Measurements from ENCODE around the gene TDRKH. TPM values are rescaled to one million over a fixed set of nuclear protein-coding genes. Genes with fewer than 3 reads are reported as not detected.
"Not testable (repeated sequence)": the region's sequence is repeated elsewhere in the genome, so short reads cannot be mapped to it uniquely, and the experiment has no call there.

TDRKH gene
- polyA plus RNA-seq, 3 donors, result 1.8 to 3.6 (median 2.9) TPM

DNA sequence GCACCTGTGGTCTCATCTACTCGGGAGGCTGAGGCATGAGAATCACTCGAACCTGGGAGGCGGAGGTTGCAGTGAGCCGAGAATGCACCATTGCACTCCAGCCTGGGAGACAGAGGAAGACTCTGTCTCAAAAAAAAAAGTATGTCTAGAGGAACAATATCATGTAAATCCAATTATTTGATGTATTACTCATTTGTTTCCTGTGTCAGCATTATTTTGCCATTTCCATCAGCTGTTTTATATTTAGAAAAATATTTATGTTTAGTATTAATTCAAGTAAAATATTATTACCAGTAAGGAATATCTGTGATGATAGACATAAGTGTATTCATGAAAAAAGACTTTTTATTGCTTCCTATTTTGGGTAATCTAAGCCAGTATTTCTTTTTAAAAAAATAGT, 13.0 kb downstream of the TDRKH start:
- no peak overlapping the region for H3K27ac ChIP-seq (ENCODE audit: low read depth, low read length)
- 73 to 96% (median 95%) methylated on average over 4 of the region's 4 CpGs for WGBS, 3 donors

DNA sequence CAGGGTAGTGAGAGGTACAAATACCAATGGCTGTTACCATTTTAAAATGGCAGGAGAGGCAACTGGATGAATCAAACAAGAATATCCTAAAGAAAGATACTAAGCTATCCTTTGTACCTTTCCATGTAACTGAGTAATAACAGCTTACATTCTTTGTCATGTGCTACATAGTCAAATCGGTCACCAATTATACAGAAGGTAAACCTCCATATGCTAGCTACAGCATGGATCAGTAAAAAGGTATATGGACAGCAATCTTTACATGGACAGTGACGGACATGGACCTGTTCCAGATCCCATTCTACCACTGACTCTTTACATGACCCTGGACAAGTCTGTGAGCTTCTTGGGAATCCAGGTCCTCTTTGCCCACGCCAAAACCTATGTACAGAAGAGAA, 13.6 kb downstream of the TDRKH start:
- 77 to 94% (median 79%) methylated on average over 3 of the region's 3 CpGs for WGBS, 3 donors

DNA sequence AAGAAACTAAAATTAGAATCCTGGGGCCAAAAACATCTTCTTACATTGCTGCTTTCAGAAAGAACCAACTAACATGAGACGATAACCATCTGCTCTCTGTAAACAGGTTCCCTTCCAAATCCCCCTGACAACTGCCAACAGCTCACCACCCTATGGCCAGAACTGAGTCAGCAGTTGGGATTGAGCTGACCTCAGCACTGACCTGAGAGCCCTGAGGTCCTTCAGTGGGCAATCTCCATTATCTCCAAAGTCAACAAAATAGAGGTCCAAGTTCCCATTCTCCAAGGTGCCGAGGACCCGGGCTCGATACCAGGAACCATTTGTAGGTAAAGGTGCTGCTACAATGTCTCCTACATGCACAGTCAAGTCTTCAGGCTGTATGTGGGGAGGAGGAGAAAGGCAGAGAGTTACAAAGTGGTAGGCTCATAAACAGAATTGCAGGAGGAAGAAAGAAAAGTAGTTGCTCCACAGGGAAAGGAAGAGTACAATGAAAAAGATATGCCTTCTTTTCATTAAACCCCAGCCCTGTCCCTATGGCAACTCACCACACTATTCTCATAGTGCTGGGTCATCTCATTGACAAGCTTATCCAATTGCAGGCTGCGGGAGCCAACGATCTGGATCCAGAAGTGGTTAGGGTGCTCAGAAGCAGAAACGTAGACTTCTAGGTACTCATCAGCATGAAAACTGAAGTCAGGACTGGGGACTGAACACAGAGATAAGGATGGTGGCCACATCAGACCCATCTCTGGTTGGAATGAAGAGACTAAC, 14.2 kb downstream of the TDRKH start:
- WGBS, 3 donors, result 87 to 97% (median 95%) methylated on average over 7 of the region's 7 CpGs

More for the DNA sequence above, 13.6 kb downstream of the TDRKH start:
- no peak overlapping the region for H3K27ac ChIP-seq (ENCODE audit: low read depth, low read length)

DNA sequence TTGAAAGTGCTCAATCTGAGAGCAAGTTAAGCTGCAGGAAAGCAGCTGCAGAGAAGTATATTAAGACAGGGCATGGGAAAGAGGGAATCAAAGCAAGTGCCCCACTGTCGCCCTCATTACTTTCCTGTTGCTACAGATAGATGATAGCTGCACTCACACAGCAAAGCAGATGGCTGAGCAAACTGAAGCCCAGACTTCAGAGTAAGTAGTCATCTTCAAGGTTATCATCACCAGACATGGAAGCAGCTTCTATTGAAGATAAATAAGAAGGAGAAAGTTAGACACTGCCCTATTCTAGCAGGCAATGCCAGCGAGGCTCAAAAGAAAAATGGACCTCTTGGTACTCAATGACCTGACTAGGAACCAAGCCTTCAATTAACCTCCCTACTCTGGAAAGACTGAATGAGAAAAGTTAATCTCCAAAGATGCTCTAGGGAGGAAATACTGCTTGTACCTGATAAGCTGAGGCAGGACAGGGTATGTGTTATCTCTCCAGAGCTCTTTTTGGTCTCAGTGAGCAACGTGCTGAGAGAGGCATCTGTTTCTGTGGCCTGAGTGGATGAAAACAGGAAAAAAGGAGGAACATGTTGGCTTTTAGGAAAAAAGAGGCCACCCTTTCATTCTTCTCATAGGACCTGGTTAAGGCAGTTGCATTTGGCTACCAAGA, 15.9 kb downstream of the TDRKH start:
- 66 to 78% (median 68%) methylated on average over 3 of the region's 3 CpGs for WGBS, 3 donors
- no peak overlapping the region for H3K27ac ChIP-seq (ENCODE audit: low read depth, low read length)

More for the DNA sequence above, 14.2 kb downstream of the TDRKH start:
- H3K27ac ChIP-seq (ENCODE audit: low read depth, low read length), result no peak overlapping the region

DNA sequence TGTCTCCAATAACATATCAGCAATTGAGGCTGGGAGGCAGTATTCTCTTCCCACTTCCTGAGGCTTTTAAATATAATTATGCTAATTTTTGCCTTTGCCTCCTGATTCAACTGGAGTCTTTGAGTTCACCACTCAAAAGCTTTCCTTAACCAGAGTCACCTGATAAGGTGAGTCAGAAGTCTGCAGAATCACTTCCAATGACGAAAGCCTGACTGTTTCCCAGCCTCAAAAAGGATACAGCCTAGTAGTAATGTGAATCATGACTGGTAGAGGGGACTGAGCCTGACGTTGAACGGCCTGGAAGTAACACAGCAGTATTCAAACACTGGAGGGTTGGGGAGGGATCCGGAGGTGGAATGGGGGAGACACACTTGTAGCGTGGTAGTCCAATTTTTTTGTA, 16.6 kb downstream of the TDRKH start:
- 75 to 86% (median 81%) methylated on average over 5 of the region's 5 CpGs for WGBS, 3 donors
- H3K27ac ChIP-seq (ENCODE audit: low read depth, low read length), result no peak overlapping the region

DNA sequence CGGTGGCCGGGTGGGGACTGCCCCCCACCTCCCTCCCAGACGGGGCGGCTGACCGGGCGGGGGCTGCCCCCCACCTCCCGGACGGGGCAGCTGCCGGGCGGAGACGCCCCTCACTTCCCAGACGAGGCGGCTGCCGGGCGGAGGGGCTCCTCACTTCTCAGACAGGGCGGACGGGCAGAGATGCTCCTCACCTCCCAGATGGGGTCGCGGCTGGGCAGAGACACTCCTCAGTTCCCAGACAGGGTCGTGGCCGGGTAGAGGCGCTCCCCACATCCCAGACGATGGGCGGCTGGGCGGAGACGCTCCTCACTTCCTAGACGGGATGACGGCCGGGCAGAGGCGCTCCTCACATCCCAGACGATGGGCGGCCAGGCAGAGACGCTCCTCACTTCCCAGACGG, 21.0 kb downstream of the TDRKH start:
- WGBS, 3 donors, result 87 to 94% (median 94%) methylated on average over 17 to 33 of the region's 34 CpGs

DNA sequence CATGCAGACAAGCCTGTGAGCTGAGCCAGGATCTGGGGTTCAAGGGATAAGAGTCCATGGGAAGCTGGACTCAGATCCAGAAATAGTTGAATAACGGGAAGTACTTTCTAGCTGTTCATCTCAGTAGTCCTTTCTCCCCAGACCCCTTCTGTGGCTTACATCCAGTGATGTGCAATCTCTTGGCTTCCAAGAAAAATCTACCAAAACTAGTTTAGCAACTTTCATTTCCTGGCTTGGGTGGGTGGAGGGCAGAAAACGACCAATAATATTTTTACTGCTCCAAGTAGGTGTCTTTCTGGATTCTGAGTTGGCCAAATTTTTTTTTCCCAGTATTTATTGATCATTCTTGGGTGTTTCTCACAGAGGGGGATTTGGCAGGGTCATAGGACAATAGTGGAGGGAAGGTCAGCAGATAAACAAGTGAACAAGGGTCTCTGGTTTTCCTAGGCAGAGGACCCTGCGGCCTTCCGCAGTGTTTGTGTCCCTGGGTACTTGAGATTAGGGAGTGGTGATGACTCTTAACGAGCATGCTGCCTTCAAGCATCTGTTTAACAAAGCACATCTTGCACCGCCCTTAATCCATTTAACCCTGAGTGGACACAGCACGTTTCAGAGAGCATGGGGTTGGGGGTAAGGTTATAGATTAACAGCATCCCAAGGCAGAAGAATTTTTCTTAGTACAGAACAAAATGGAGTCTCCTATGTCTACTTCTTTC, 21.8 kb downstream of the TDRKH start:
- H3K27ac ChIP-seq (ENCODE audit: low read depth, low read length), result not testable (repeated sequence)
- WGBS, 3 donors, result 28 to 33% (median 33%) methylated on average over 2 of the region's 7 CpGs

More for the DNA sequence above, 21.0 kb downstream of the TDRKH start:
- not testable (repeated sequence) for H3K27ac ChIP-seq (ENCODE audit: low read depth, low read length)

DNA sequence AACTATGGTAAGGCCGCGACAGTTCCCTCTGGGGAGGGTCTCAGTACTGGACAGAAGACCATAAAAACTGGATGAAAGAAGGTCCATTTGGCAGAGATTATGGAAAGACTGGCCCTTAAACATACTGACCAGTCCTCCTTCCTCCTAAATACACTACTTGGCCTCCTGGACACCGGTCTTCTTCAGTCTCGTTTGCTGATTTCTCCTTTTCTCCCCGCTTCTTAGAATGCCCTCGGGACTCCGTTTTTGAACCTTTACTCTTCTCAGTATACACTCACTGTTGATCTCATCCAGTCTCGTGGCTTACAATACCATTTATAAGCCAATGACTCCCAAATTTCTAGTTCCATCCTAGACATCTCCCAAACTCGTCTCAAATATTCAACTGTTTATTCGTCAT, 26.3 kb downstream of the TDRKH start:
- 44 to 60% (median 56%) methylated on average over 10 of the region's 10 CpGs for WGBS, 3 donors
- no peak overlapping the region for H3K27ac ChIP-seq (ENCODE audit: low read depth, low read length)

DNA sequence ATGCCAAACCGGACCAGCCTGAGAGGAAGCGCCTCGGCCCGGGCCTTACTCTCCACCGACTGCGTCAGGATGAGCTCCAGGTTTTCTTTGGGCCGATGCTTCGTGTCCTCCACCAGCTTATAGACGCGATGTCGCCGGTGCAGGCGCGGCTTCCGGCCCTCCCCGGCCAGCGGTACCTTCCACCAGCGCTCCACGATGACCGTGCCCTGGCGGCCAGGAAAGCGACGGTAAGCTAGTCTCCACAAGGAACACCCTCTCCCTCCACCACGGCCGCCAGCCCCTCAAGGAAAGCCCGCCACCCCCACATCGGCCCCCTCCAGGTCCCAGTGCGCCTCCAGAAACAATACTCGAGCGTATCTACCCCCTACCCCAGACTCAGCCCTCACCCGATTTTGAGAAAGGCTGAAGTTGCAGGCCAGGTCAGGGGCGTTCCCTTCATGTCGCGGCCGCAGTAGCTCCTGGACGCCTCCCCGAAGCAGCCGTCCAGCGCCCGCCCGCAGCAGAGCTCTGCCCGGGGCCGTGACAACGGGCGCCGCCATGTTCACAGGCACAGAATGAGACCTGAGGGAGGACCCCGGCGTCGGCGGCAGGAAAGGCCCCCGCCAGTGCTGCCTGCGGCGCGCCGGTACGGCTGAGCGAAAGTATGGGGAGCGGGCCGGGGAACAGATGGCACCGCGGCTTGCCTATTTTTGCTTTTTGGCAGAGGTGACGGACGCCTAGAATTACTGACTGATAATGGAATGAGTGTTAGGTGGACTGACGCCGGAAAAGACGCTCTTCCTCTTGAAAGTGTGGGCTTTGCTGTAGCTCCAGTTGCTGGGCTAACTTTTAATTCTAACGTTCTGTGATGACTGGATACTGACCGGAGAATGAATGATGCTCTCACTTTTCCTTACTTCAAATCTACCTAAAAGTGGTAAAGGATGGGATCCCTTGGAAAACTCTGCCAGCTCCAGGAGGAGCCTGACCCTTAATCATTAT, 27.1 kb downstream of the TDRKH start, which contains the start of gene MRPL9:
TSS of gene MRPL9 (minus strand) at position 556 of the 981 bp plus-strand sequence. CDS start at position 539, 17 bp downstream.
- WGBS, 3 donors, result 0 to 1% (median 1%) methylated on average over 68 of the region's 68 CpGs
- peak within 1 kb of the TSS; percentile 11 for H3K27ac ChIP-seq (ENCODE audit: low read depth, low read length)

DNA sequence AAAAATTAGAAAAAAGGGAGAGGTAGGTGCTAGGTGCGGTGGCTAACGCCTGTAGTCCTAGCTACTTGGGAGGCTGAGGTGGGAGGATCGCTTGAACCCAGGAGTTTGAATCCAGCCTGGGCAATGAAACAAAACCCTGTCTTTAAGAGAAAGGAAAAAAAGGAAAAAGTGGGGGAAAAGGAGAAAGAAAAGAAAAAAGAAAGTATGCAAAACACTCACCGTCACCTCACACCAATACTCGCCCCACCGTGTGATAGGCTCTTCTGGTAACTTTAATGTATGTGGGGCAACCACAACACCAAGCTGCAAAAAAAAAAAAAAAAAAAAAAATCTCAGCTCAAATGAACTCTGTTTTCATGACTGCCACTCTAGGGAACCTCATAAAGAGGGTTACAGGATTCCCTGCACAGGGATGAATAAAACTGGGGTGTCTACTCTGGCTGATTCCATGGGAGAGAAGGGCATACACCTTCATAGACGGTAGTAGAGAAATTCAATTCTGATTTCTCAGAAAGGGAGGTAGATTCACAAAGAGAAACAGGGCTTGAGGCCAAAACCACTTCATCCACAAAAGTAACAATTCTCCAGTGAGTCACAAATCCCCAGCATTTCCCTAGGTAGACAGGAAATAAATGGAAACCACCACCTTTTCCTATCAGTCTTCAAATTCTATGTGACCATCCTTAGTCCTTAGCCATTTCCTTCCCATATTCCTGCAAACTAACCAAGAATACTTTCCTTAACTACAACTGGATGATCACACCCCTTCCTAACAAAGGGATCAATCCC, 29.5 kb downstream of the TDRKH start:
- 81 to 96% (median 94%) methylated on average over 7 of the region's 7 CpGs for WGBS, 3 donors
- no peak overlapping the region for H3K27ac ChIP-seq (ENCODE audit: low read depth, low read length)

DNA sequence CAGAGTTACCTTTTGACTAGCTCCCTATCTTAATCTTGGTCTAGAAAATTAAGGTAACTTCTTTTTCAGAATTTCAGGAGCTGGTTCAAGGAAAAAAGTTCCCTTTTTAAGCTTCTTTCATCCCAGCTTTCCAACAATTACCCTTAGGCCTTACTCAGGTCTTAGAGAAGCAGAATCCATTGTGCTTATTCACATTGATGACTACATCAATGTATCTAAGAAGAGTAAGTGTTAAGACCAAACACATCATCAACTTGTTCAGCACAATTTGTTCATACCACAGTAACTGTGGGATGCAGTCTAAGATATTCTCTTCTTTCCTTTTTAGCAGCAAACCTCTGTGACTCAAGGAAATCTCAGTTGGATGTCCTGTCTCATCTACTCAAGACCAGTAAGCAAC, 31.1 kb downstream of the TDRKH start:
- H3K27ac ChIP-seq (ENCODE audit: low read depth, low read length), result no peak overlapping the region

DNA sequence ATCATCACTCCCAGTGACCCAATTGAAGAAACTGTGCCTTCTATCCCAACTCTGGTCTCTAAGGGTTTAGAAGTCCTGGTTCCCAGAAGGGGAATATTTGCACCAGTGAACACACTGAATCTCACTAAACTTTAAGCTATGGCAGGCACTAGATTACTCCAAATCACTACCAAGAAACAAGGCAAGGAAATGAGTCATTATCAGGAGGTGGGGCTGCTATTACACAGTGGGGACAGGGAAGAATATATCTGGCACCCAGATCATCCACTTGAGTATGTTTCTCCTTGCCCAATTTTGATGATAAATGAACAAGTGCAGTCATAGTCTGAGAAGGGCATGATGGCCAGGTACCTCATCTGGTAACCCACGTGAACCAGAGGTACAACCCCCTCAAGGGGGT, 34.0 kb downstream of the TDRKH start:
- WGBS, 3 donors, result 55 to 93% (median 63%) methylated on average over 1 of the region's 1 CpG
- H3K27ac ChIP-seq (ENCODE audit: low read depth, low read length), result no peak overlapping the region

DNA sequence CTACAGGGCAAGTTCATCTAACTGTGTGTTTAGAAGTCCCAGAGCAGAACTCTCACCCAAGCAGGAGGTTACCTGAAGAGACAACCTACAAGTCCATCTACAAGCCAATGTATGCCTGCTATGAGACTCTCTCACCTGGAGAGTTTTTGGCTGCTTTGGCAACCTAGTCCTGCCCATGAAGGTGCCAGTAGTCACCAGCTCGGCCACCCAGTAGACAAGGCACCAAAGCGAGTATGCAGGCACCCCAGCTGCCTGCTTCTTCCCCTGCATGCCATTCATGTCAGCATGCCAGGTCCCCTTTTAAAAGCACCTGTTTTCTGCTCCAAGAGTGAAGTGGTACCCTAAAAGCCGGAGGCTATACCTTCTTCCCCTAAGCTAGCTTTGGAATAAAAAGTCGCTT, 48.8 kb downstream of the TDRKH start:
- no peak overlapping the region for H3K27ac ChIP-seq (ENCODE audit: low read depth, low read length)
- 87 to 88% (median 88%) methylated on average over 4 of the region's 4 CpGs for WGBS, 3 donors

DNA sequence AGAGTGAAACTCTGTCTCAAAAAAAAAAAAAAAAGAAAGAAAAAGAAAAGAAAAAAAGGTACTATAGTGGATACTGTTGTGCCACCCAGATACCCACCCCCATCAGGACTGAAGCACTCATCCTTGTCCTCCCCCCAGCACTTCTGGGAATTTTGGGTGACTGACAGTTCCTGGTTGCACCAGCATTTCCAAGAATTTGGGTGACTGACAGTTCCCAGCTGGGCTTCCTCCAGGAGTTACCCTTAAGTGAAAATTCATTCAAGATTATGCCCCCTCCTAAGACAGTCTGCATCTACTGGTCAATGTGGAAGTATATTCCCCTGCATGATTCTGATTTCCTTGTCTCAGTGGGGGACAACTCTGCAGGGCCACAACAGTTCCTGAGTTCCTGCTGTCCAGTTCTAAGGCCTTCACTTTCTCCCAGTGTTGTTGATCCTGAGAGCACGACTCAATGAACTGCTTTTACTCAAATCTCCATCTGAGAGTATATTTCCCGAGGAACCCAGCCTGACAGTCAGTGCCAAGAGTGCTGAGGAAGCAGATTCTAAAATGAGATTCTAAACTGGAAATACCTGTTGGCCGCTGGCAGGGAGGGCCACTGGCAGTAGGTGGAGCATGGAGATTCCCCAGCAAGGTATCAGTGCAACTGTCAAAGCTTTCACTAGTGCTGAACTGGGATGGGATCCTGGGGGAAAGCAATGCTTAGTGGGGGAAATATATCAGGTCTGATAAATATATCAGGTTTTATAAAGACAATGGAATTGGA, 50.5 kb downstream of the TDRKH start:
- H3K27ac ChIP-seq (ENCODE audit: low read depth, low read length), result no peak overlapping the region
- 29 to 67% (median 41%) methylated on average over 3 of the region's 3 CpGs for WGBS, 3 donors

DNA sequence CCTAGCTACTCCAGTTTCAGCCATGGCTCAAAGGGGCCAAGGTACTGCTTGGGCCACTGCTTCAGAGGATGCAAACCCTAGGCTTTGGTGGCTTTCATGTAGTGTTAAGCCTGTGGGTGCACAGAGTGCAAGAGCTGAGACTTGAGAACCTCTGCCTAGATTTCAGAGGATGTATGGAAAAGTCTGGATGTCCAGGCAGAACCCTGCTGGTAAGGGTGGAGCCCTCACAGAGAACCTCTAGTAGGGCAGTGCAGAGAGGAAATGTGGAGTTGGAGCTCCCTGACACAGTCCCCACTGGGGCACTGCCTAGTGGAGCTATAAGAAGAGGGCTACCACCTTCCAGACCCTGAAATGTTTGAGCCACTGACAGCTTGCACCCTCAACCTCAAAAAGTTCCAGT, 52.8 kb downstream of the TDRKH start:
- no peak overlapping the region for H3K27ac ChIP-seq (ENCODE audit: low read depth, low read length)

DNA sequence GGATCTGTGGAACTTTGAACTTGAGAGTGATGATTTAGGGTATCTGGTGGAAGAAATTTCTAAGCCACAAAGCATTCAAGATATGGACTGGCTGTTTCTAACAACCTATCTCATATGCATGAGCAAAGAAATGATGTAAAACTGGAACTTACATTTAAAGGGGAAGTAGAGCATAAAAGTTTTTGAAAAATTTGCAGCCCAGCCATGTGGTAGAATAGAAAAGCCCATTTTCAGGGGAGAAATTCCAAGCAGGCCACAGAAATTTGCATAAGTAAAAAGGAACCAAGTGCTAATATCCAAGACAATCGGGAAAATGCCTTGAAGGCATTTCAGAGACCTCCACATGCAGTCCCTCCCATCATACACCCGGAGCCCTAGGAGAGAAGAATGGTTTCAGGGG, 53.3 kb downstream of the TDRKH start:
- no peak overlapping the region for H3K27ac ChIP-seq (ENCODE audit: low read depth, low read length)
- WGBS, 3 donors, result 76 to 88% (median 83%) methylated on average over 2 of the region's 2 CpGs

DNA sequence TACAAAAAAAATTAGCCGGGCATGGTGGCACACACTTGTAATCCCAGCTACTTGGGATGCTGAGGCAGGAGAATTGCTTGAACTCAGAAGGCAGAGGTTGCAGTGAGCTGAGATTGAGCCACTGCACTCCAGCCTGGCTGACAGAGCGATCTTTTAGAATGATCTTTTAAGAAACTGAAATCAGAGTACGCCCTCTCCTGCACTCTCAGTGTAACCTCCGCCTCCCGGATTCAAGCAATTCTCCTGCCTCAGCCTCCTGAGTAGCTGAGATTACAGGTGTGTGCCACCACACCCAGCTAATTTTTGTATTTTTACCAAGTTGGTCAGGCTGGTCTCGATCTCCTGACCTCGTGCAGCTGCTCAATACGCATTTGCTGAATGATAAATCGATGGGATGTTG, 56.3 kb downstream of the TDRKH start:
- 88 to 93% (median 92%) methylated on average over 9 of the region's 9 CpGs for WGBS, 3 donors
- not testable (repeated sequence) for H3K27ac ChIP-seq (ENCODE audit: low read depth, low read length)
